OCI-LY7 (cell line): ENCODE data around the gene ARHGEF4. TPM values are rescaled to one million over a fixed set of nuclear protein-coding genes. Genes with fewer than 3 reads are reported as not detected.

Experiments used
- BruUV-seq: library from RNA; stranded (reverse); fragments of 400-500 nt; replicated peaks from 2 replicates; lab custom pipeline; 2021; lab: Mats Ljungman, UMichigan
- CTCF ChIA-PET: fragments of 300-600 bp; sonication (Branson Sonifier 250); formaldehyde crosslinking; loops from one replicate; lab custom pipeline; 2022; ENCODE audit warnings: antibody characterized with exemption; ENCODE audit not compliant: unreplicated experiment; lab: Charles Lee
- POLR2A ChIA-PET: fragments of 300-600 bp; sonication (Branson Sonifier 250); formaldehyde crosslinking; loops from one replicate; lab custom pipeline; 2022; ENCODE audit warnings: antibody characterized with exemption; lab: Charles Lee
- DNase-seq: peaks from one replicate; pipeline ENCODE4 v3.0.0-alpha.2; 2015; ENCODE audit warnings: low spot score
- H2AFZ ChIP-seq: fragments of 200-600 bp; sonication (generic), shearing (Covaris generic); 2 replicates; pipeline ENCODE4 v1.6.1; 2014; ENCODE audit warnings: mild to moderate bottlenecking, antibody characterized with exemption, low read length, moderate library complexity
- H3K27ac ChIP-seq: fragments of 200-600 bp; sonication (generic); 2 replicates; pipeline ENCODE4 v1.5.1; 2014; ENCODE audit warnings: mixed run types, low read depth, mild to moderate bottlenecking, moderate library complexity, low read length, inconsistent platforms; ENCODE audit not compliant: poor library complexity, severe bottlenecking
- H3K36me3 ChIP-seq: fragments of 200-600 bp; sonication (generic); 2 replicates; pipeline ENCODE4 v1.6.1; 2014; ENCODE audit warnings: mild to moderate bottlenecking, antibody characterized with exemption, low read length, moderate library complexity, mixed read lengths; ENCODE audit not compliant: insufficient read depth
- H3K4me1 ChIP-seq: fragments of 200-600 bp; sonication (generic); 2 replicates; pipeline ENCODE4 v1.5.1; 2014; ENCODE audit warnings: mild to moderate bottlenecking, low read length; ENCODE audit not compliant: insufficient read depth, poor library complexity, severe bottlenecking
- H3K4me2 ChIP-seq: fragments of 200-600 bp; sonication (generic); 2 replicates; pipeline ENCODE4 v1.6.1; 2014; ENCODE audit warnings: mild to moderate bottlenecking, low read length
- H3K4me3 ChIP-seq: fragments of 200-600 bp; sonication (generic); 2 replicates; pipeline ENCODE4 v1.5.1; 2014; ENCODE audit warnings: mild to moderate bottlenecking, low read depth, low read length; ENCODE audit not compliant: poor library complexity, severe bottlenecking
- H3K79me2 ChIP-seq: fragments of 200-600 bp; sonication (generic); 2 replicates; pipeline ENCODE4 v1.6.1; 2016; ENCODE audit warnings: low read depth, mild to moderate bottlenecking, low read length, moderate library complexity, mixed read lengths; ENCODE audit not compliant: insufficient read depth
- H3K9me2 ChIP-seq: fragments of 200-600 bp; sonication (generic); 2 replicates; pipeline ENCODE4 v1.6.1; 2016; ENCODE audit warnings: mild to moderate bottlenecking, low read length, mixed read lengths; ENCODE audit not compliant: insufficient read depth
- H3K9me3 ChIP-seq: fragments of 200-600 bp; sonication (generic); 2 replicates; pipeline ENCODE4 v1.6.1; 2014; ENCODE audit warnings: mild to moderate bottlenecking, mixed run types, low read length, mixed read lengths
- H4K20me1 ChIP-seq: fragments of 200-600 bp; sonication (generic); 2 replicates; pipeline ENCODE4 v1.6.1; 2014; ENCODE audit warnings: mild to moderate bottlenecking, antibody characterized with exemption, low read length, moderate library complexity, mixed read lengths; ENCODE audit not compliant: insufficient read depth
- EZH2phosphoT487 ChIP-seq: fragments of 200-600 bp; sonication (generic); IDR thresholded peaks from 2 replicates; pipeline ENCODE4 v1.6.1; 2018; ENCODE audit warnings: low read depth, borderline replicate concordance, mild to moderate bottlenecking, mixed run types, antibody characterized with exemption, low read length, moderate library complexity, mixed read lengths
- intact Hi-C: fragments of 100-400 bp; cut with micrococcal nuclease; formaldehyde crosslinking; loops from one replicate; pipeline ENCODE4 v1.10.0; 2022; ENCODE audit not compliant: unreplicated experiment
- total RNA-seq, 2 experiments: library from RNA; depleted of rRNA in 1 of 2; stranded (reverse); fragments of >200 nt in 1 of 2; shearing (Covaris generic) in 1 of 2; gene quantifications; 2 replicates each; pipeline ENCODE4 v1.2.3, GENCODE V29; 2014 to 2022
- TF ChIP-seq, protein P1 (sequence below): fragments of 200-600 bp; sonication (generic); conservative IDR thresholded peaks from 2 replicates; pipeline ENCODE4 v1.5.1; 2014; ENCODE audit warnings: mild to moderate bottlenecking, antibody characterized with exemption, low read length, moderate library complexity, mixed read lengths

Gene ARHGEF4
- total RNA-seq, 2 experiments from 2014 or later = 1.1 to 1.7 TPM

DNA sequence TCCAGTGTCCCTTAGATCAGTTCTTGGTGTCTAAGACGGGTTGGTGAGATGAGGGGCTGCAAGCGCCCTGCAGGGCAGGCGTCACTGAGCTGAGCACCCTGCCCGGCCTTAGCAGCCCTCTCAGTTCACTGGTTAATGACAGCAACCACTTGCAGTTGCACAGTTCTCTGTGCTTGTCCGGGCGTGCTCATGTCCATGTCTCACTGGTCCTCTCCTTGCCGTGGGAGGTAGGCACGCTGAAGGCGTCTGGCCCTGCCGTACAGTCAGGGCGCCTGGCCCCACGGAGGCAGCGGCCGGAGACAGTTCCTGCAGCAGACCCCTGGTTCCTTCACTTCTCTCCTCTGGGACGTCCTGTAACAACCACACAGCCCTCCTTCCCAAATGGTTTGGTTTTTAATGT lies 75.3 kb downstream of the ARHGEF4 start:
- Histone ChIP-seq H3K79me2 (no peaks in the 10 kb centered on the region), H3K36me3 (no peaks in the 10 kb centered on the region), H4K20me1 (no peaks in the 10 kb centered on the region), H3K9me2 (no peaks in the 10 kb centered on the region), H3K27ac (no peak overlapping the region), H2AFZ (no peak overlapping the region), H3K9me3 (no peaks in the 10 kb centered on the region), H3K4me3 (no peak overlapping the region), H3K4me2 (no peak overlapping the region), H3K4me1 (no peaks in the 10 kb centered on the region)
- TF ChIP-seq EZH2phosphoT487 = no peak
- TF ChIP-seq, protein P1, sequence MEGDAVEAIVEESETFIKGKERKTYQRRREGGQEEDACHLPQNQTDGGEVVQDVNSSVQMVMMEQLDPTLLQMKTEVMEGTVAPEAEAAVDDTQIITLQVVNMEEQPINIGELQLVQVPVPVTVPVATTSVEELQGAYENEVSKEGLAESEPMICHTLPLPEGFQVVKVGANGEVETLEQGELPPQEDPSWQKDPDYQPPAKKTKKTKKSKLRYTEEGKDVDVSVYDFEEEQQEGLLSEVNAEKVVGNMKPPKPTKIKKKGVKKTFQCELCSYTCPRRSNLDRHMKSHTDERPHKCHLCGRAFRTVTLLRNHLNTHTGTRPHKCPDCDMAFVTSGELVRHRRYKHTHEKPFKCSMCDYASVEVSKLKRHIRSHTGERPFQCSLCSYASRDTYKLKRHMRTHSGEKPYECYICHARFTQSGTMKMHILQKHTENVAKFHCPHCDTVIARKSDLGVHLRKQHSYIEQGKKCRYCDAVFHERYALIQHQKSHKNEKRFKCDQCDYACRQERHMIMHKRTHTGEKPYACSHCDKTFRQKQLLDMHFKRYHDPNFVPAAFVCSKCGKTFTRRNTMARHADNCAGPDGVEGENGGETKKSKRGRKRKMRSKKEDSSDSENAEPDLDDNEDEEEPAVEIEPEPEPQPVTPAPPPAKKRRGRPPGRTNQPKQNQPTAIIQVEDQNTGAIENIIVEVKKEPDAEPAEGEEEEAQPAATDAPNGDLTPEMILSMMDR = no peak
- POLR2A ChIA-PET = no interaction called here
- intact Hi-C loops = no loop called here
- CTCF ChIA-PET = no interaction called here
- BruUV-seq = no TSS peak
- no peak for DNase-seq

- Histone ChIP-seq H4K20me1 (no peaks in the 10 kb centered on the region), H3K9me3 (no peaks in the 10 kb centered on the region), H3K4me2 (no peak overlapping the region), H3K4me3 (no peak overlapping the region), H3K9me2 (no peaks in the 10 kb centered on the region), H2AFZ (no peak overlapping the region), H3K79me2 (no peaks in the 10 kb centered on the region), H3K36me3 (no peaks in the 10 kb centered on the region), H3K4me1 (no peaks in the 10 kb centered on the region), H3K27ac (no peak overlapping the region)
- ChIA-PET POLR2A (no interaction called here), CTCF (no interaction called here)
- no peak for TF ChIP-seq EZH2phosphoT487
- TF ChIP-seq, protein P1 = no peak
- intact Hi-C loops = no loop called here
- BruUV-seq = no TSS peak
- no peak for DNase-seq
Observed at GRCh38 chr2:130912471-130912870, 75.8 kb downstream of the ARHGEF4 start.

- CTCF ChIA-PET = no interaction called here
- Histone ChIP-seq H3K4me2 (no peak overlapping the region), H3K4me1 (no peaks in the 10 kb centered on the region), H3K36me3 (no peaks in the 10 kb centered on the region), H3K9me2 (no peaks in the 10 kb centered on the region), H2AFZ (no peak overlapping the region), H4K20me1 (no peaks in the 10 kb centered on the region), H3K4me3 (no peak overlapping the region), H3K79me2 (no peaks in the 10 kb centered on the region), H3K27ac (no peak overlapping the region), H3K9me3 (no peaks in the 10 kb centered on the region)
- TF ChIP-seq, protein P1 = no peak
- TF ChIP-seq EZH2phosphoT487 = no peak
- POLR2A ChIA-PET = interaction anchor here (0.6 kb wide), 1 partner anchor 46 kb away, joined by 4 read pairs; no protein-coding TSS in a partner anchor
- BruUV-seq = no TSS peak
- intact Hi-C loops = no loop called here
- DNase-seq = no peak
Observed at GRCh38 chr2:130913891-130914290, 77.2 kb downstream of the ARHGEF4 start.
